NB4 (cell line): ENCODE measurements around the gene MAPK1IP1L.

ENCODE experiments used
- MAX ChIP-seq: IDR thresholded peaks from 2 replicates; pipeline ENCODE4 v1.6.1; 2011; ENCODE audit warnings: low read depth, low read length
- MYC ChIP-seq: IDR thresholded peaks from 2 replicates; pipeline ENCODE4 v1.6.1; 2011; ENCODE audit warnings: low read depth, low read length
- POLR2A ChIP-seq: IDR thresholded peaks from 2 replicates; pipeline ENCODE4 v1.6.1; 2011; ENCODE audit warnings: mild to moderate bottlenecking; ENCODE audit not compliant: insufficient read length; ENCODE audit errors: extremely low read depth
- TF ChIP-seq, protein P1 (sequence below): IDR thresholded peaks from one replicate; pipeline ENCODE4 v1.5.1; 2012; ENCODE audit warnings: low read depth, low read length

GRCh38 chr14:55052269-55052930 lies 953 bp downstream of the MAPK1IP1L start:
- TF ChIP-seq, protein P1, sequence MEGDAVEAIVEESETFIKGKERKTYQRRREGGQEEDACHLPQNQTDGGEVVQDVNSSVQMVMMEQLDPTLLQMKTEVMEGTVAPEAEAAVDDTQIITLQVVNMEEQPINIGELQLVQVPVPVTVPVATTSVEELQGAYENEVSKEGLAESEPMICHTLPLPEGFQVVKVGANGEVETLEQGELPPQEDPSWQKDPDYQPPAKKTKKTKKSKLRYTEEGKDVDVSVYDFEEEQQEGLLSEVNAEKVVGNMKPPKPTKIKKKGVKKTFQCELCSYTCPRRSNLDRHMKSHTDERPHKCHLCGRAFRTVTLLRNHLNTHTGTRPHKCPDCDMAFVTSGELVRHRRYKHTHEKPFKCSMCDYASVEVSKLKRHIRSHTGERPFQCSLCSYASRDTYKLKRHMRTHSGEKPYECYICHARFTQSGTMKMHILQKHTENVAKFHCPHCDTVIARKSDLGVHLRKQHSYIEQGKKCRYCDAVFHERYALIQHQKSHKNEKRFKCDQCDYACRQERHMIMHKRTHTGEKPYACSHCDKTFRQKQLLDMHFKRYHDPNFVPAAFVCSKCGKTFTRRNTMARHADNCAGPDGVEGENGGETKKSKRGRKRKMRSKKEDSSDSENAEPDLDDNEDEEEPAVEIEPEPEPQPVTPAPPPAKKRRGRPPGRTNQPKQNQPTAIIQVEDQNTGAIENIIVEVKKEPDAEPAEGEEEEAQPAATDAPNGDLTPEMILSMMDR = no peak
- TF ChIP-seq MAX = no peak
- no peak for TF ChIP-seq POLR2A
- no peak for TF ChIP-seq MYC
